ENCODE results near the gene MAP6. TPM values are rescaled to one million over a fixed set of nuclear protein-coding genes. Genes with fewer than 3 reads are reported as not detected.

MAP6 gene
- total RNA-seq, 4 donors from 2014 or later = 0.35 to 5.0 (median 0.75) TPM

GRCh38 chr11:75562048-75562835 is 106.6 kb downstream of the MAP6 start, which contains the start of gene SERPINH1:
TSS of gene SERPINH1 (plus strand) at chr11:75562253. CDS start at chr11:75566350, 4,097 bp downstream.
- peak; percentile 69 to 92 (median 86) for DNase-seq
- peaks cover 0 to 73% (median 8%) of the 10 kb centered on the region in 4 donors for H3K4me1 ChIP-seq
- no peaks in the 10 kb centered on the region for H3K27me3 ChIP-seq
- peak within 1 kb of the TSS; percentile 87 to 97 (median 94) for H3K27ac ChIP-seq
- H3K4me3 ChIP-seq = peak within 1 kb of the TSS; percentile 72 to 76 (median 74)
- TF ChIP-seq CTCF (IDR thresholded peaks at IDR 0.05) (no peak), POLR2A (IDR thresholded peaks at IDR 0.05) (peak; percentile 70 to 88)
- H3K9me3 ChIP-seq = no peaks in the 10 kb centered on the region
- H3K36me3 ChIP-seq = peaks cover 0 to 8% (median 0%) of the 10 kb centered on the region in 3 donors

- Histone ChIP-seq H3K27me3 (no peaks in the 10 kb centered on the region), H3K4me3 (peak overlapping the region; percentile 72 to 76 (median 74)), H3K27ac (peak overlapping the region; percentile 87 to 97 (median 94)), H3K4me1 (peaks cover 0 to 74% (median 8%) of the 10 kb centered on the region in 4 donors), H3K36me3 (peaks cover 0 to 2% (median 0%) of the 10 kb centered on the region in 3 donors), H3K9me3 (no peaks in the 10 kb centered on the region)
- TF ChIP-seq CTCF (IDR thresholded peaks at IDR 0.05) (no peak), POLR2A (IDR thresholded peaks at IDR 0.05) (no peak)
- DNase-seq = no peak
These were observed 107.3 kb downstream of the MAP6 start for GRCh38 chr11:75561426-75562047.

GRCh38 chr11:75560644-75561043 is 108.2 kb downstream of the MAP6 start:
- Histone ChIP-seq H3K9me3 (no peaks in the 10 kb centered on the region), H3K4me3 (no peak overlapping the region), H3K4me1 (peaks cover 0 to 66% (median 6%) of the 10 kb centered on the region in 4 donors), H3K36me3 (no peaks in the 10 kb centered on the region), H3K27ac (peak overlapping the region in 1 of 4 donors; percentile 92), H3K27me3 (no peaks in the 10 kb centered on the region)
- no peak for DNase-seq
- TF ChIP-seq CTCF (IDR thresholded peaks at IDR 0.05) = no peak
- TF ChIP-seq POLR2A (IDR thresholded peaks at IDR 0.05) = no peak

- Histone ChIP-seq H3K4me1 (peaks cover 0 to 59% (median 6%) of the 10 kb centered on the region in 4 donors), H3K27ac (peak overlapping the region; percentile 61 to 86 (median 76)), H3K9me3 (no peaks in the 10 kb centered on the region), H3K27me3 (no peaks in the 10 kb centered on the region), H3K36me3 (no peaks in the 10 kb centered on the region), H3K4me3 (peak overlapping the region in 1 of 4 donors; percentile 8)
- TF ChIP-seq POLR2A (IDR thresholded peaks at IDR 0.05) (peak in 1 of 2 donors; percentile 14), CTCF (IDR thresholded peaks at IDR 0.05) (no peak)
- DNase-seq = peak in 1 of 3 donors; percentile 62
These were observed 109.6 kb downstream of the MAP6 start for GRCh38 chr11:75558939-75559843.

Measured in Peyer's patch (tissue), 4 donors.